Measurements from ENCODE around the gene KCNG2.

The KCNG2 gene

GRCh38 chr18:79800371-79801180, 2.8 kb downstream of the KCNG2 start:
- DNase-seq, result no peak

- no peak for DNase-seq
Observed at GRCh38 chr18:79801217-79801616, 3.5 kb downstream of the KCNG2 start.

DNA sequence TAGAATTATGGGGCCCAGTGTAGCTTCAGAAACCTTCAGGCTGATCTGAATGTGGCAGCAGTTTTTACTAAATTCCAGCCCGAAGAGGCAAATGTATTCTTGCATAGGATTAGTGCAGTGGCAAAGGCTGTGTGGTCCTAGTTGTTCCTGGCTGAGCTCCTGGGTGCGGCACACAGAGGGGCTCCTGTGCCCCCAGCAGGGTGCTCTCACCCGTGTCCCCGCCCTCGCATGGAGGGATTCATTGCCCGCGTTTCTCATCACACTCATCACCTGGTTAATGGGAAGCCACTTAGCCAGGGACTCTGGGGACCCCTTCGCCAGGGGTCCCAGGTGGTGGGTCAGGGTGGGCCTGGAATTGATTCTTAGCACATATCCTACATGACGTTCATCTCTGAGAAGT, 3.9 kb downstream of the KCNG2 start:
- DNase-seq, result no peak

DNA sequence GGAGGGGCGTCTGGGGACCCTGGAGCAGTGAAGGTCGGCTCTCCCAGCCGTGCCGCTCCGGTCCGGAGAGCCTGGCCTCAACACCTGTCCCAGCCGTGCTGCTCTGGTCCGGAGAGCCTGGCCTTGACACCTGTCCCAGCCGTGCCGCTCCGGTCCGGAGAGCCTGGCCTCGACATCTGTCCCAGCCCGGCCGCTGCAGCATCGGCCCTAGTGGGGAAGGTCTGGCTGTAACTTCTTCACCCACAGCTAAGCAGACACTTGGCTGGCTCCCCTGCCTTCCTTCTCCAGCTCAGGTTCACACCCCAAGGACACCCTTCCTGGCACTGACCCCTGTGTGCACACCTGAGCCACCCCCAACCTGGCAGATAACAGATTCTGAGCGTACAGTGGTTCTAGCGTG, 4.6 kb downstream of the KCNG2 start:
- no peak for DNase-seq

DNA sequence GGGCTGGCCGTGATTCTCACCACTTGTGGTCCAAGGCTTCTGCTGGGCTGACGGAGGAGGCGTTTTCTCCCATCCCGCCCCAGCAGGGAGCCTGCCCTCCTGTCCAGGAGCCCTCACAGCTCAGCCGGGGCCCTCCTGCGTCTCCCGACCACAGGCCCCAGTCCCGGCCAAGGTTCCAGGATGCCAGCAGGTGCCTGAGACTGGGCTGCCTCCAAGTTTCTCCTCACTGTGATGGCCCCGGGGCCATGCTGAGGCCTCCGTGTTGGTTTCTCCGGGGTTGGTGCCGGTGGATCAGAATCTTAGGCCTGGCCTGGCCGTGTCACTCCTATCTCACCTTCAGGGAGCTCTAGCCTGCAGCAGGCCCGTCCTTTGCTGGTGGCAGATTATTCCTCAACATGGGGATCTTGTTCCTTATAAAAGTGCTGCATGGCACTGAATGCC, 5.9 kb downstream of the KCNG2 start:
- DNase-seq, result no peak

GRCh38 chr18:79804130-79804787, 6.5 kb downstream of the KCNG2 start:
- no peak for DNase-seq

- no peak for DNase-seq
Observed at GRCh38 chr18:79805211-79805887, 7.6 kb downstream of the KCNG2 start.

DNA sequence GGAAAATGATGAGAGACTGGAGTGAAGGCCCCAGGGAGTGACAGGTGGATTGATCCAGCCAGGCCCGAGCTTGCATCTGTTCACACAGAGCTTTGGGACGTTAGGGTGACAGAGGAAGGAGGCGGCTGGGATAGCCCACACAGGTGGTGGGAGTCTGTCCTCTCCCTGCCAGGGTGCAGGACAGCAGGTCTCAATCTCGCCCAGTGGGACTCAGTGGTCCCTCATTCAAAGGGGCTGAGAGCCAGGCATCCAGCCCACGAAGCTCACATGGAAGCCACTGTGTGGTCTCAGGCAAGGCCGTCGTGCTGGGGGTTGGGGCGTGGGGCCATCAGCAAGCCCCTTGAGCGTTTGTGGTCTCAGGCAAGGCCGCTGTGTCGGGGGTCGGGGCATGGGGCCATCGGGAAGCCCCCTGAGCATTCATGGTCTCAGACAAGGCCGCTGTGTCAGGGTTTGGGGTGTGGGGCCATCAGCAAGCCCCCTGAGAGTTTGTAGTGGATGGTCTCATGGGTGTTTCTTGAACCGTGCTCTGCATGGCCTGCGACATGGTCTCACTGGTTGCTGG, 8.3 kb downstream of the KCNG2 start:
- no peak for DNase-seq

DNA sequence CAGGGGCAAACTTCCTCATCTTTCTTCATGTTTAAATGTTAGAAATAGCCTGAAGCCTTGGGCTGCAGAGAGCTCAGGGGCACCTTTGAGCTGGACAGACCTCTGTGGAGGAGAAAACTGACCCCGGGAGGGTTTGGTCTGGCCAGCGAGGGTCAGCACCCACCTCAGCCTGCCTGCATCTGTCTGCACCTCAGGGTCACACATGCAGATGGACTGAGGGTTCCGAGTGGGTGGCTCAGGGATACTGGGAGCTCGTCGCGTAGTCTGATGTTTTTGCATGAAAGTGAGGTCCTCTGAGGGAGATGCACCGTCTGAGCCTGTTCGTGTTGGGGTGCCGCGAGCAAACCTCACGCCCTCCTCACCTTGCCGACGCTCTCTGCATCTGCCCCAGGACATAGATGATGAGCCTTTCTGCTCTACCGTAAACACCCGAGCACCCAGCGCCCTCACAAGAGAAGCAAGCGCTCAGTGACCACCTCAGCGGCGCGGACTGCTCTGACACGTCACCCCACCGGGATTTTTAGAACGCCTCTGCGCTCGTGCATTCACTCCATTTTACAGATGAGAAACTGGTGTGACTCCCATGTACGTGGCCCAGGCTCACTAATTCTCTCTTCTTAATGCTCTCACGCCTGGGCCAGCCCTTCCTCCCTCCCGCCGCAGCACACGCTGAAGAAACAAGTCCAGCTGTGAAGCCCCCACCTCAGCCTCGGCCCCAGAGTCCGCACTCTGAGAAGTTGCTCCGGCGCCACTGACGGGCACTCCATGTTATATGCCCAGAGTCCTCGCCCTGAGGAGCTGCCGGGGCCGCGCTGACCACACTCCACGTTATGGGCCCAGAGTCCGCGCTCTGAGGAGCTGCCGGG, 9.5 kb downstream of the KCNG2 start:
- DNase-seq, result no peak

DNA sequence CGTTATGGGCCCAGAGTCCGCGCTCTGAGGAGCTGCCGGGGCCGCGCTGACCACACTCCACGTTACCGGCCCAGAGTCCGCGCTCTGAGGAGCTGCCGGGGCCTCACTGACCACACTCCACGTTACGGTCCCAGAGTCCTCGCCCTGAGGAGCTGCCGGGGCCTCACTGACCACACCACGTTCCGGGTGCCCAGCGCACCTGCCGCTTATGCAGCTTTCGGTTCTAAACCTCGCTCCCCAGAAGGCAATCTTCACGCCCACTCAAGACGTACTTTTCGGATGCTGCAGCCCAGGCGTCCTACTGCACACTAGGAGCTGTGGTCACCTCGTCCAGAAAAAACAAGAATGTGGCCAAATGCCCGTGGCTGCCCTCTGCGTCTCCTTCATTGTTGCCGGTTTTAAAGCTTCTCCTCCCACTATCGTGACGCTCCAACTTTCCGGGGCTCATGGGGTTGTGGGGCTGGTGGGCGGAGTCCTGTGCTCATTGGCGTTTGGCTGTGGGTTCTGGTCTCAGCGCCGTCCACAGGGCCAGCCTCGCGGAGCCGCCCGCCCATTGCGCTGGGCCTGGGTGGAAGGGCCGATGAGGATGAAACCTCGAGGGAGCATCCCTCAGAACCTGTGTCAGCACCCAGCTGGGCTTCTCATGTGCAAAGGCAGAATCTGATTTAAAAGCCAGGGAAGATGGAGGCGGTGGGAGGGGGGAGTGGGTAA, 11.9 kb downstream of the KCNG2 start:
- DNase-seq, result no peak

- DNase-seq, result no peak
Observed at GRCh38 chr18:79812052-79812451, 14.3 kb downstream of the KCNG2 start.

DNA sequence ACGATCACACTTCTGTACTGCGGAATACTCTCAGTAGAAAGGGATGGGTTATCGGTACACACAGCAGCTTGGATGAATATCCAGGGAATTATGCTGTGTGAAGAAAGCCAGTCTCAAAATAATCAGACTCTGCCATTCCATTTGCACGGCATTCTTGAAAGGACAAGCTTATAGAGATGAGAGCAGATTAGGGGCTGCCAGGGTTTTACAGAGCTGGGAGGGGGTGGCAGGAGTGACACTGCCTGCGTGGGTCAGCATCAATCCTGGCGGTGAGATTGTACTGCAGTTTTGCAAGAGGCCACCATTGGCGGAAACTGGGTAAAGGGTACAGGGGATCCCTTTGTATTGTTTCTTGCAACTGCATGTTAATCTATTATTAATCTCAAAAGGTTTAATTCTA, 16.6 kb downstream of the KCNG2 start:
- DNase-seq, result no peak

GRCh38 chr18:79815657-79816056, 17.9 kb downstream of the KCNG2 start:
- no peak for DNase-seq

DNA sequence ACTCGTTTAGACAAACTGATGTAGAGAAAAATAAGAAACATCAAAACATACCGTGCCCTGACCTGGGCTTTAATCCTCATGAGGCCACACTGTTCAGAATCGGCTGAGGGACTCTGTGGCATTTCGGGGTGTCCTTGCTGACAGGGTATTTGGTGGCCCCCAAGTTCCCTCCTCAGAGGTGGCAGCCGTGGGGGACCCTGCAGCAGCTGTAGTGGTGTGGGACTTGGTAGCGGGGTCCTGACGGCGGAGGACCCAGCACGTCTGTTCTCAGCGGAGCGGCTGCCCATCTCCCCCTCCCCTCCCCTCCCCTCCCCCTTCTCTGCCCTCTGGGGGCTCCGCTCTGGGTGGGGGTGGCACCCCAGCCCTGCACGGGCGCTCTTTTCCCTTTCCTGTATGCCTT, 18.4 kb downstream of the KCNG2 start:
- DNase-seq, result no peak

DNA sequence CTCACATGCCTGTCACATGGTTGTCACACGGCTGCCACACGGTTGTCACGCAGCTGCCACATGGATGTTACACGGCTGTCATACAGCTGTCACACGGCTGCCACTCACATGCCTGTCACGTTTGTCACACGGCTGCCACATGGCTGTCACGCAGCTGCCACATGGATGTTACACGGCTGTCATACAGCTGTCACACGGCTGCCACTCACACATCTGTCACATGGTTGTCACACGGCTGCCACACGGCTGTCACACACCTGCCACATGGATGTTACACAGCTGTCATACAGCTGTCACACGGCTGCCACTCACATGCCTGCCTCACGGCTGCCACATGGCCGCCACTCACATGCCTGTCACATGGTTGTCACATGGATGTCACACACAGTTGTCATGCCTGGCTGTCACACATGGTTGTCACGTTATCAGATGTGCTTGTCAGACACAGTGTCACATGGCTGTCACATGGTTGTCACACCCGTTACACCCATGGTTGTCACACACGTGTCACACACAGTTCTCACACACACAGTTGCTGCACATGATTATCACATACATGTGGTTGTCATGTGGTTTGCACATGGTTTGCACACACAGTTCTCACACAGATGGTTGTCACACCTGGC, 19.4 kb downstream of the KCNG2 start:
- DNase-seq, result no peak

DNA sequence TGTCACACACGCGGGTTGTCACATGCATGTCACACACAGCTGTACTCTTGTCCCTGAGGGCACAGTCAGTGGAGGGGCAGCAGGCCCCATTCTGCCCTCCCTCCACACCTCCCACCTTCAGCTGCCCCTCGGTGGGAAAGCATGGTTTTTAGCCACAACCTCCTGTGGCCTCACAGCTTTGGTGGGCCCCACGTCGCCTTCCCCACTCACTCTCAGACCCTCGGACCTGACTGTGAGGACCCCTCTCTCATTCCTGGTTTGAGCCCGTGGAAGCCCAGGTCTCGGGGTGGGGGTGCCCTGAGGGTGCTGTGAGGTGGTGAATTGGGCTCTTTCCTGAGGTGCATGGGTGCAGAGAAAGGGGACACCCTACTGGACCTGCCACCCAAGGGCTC, 19.9 kb downstream of the KCNG2 start:
- no peak for DNase-seq

- no peak for DNase-seq
Observed at GRCh38 chr18:79818036-79818435, 20.3 kb downstream of the KCNG2 start.

- no peak for DNase-seq
Observed at GRCh38 chr18:79818631-79819030, 20.9 kb downstream of the KCNG2 start.

DNA sequence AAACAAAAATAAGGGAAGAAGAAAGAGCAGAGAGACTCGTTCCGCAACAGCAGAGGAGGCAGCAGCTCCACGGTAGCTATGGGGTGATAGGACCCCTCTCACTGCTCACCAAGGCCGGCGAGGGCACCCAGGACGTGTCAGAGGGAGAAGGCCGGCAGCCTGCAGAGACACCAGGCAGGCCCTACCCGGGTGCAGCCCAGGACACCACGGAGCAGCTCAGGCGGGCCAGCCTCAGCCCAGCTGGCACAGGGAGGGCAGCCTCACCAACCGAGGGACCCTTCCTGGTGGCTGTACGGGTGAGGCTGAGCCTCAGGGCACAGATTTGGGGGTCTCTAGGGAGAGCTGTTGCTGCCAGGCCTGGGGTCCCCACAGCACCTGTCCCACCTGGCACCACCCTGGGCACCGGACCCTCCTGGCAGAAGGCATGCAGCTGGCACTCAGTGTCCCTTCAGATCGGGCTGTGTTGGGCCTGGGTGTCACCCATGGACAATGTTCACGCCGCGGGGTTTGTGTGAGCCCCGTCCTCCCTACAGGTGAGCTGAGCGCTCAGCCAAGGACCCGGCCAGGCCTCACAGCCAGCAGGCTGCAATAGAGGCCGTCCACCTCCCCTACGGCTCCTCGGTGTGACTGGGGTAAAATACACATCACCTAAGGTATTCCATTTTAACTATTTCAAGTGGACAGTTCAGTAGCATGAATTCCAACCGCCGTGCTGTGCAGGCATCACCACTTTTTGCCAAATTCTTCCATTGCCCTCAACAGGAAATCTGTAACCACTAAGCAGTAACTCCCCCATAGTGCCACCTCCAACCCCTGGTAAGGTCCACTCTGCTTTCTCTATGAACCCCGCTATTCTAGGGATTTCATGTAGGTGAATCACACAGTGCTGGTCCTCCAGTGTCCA, 21.6 kb downstream of the KCNG2 start:
- no peak for DNase-seq

DNA sequence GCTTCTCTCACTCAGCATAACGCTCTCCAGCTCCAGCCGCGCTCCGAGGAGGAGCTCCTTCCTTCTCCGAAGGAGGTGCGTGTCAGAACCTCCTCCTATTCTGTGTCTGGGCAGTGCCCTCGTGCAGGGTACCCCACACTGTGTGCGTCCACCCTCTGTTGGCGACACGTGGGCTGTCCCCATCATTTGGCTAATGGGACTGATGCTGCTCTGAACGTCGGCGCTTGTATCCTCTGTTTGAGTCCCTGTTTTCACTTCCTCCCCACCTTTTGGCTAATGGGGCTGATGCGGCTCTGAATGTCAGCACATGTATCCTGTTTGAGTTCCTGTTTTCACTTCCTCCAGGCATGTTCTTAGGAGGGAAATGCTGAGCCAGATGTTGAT, 22.2 kb downstream of the KCNG2 start:
- DNase-seq, result no peak

Data from right hindlimb (tissue), 1 donor.